ENCODE data around the gene MED16. TPM values are rescaled to one million over a fixed set of nuclear protein-coding genes. Genes with fewer than 3 reads are reported as not detected.

Gene MED16
- total and polyA plus RNA-seq, 7 experiments from 2014 or later: 47.5 to 142 (median 67.6) TPM

Other genes with a start within 250 kb of the MED16 start
- gene RNF126, start 230.0 kb downstream of the MED16 start, total RNA-seq: 100 to 1,000 TPM in 3 of 5 experiments, 10 to 100 TPM in 2; 75.1 to 110 (median 101) TPM
- 10 to 100 TPM; 55.3 to 70.3 TPM for gene RNF126, start 230.0 kb downstream of the MED16 start, polyA plus RNA-seq
- 1 to 10 TPM; 3.1 to 6.4 (median 5.0) TPM for gene FSTL3, start 216.8 kb downstream of the MED16 start, total RNA-seq
- 1 to 10 TPM; 2.7 to 2.8 TPM for gene FSTL3, start 216.8 kb downstream of the MED16 start, polyA plus RNA-seq
- gene PRSS57, start 197.7 kb downstream of the MED16 start, total RNA-seq: 1 to 10 TPM in 1 of 5 experiments, under 1 TPM in 1, not detected in 3; 0.27 to 2.1 TPM
- gene PRSS57, start 197.7 kb downstream of the MED16 start, polyA plus RNA-seq: not detected
- gene PALM, start 184.3 kb downstream of the MED16 start, total RNA-seq: 1 to 10 TPM in 1 of 5 experiments, not detected in 4; 1.0 TPM
- not detected for gene PALM, start 184.3 kb downstream of the MED16 start, polyA plus RNA-seq
- gene MISP, start 142.1 kb downstream of the MED16 start, total RNA-seq: not detected
- not detected for gene MISP, start 142.1 kb downstream of the MED16 start, polyA plus RNA-seq
- gene PTBP1, start 95.7 kb downstream of the MED16 start, total RNA-seq: 100 to 1,000 TPM; 313 to 524 (median 326) TPM
- gene PTBP1, start 95.7 kb downstream of the MED16 start, polyA plus RNA-seq: 100 to 1,000 TPM; 113 to 227 TPM
- not detected for gene PLPPR3, start 71.2 kb downstream of the MED16 start, total RNA-seq
- gene PLPPR3, start 71.2 kb downstream of the MED16 start, polyA plus RNA-seq: not detected
- 1 to 10 TPM in 1 of 5 experiments, under 1 TPM in 1, not detected in 3; 0.64 to 4.1 TPM for gene AZU1, start 65.3 kb downstream of the MED16 start, total RNA-seq
- gene AZU1, start 65.3 kb downstream of the MED16 start, polyA plus RNA-seq: not detected
- gene PRTN3, start 52.2 kb downstream of the MED16 start, total RNA-seq: 1 to 10 TPM in 1 of 5 experiments, not detected in 4; 2.7 TPM
- gene PRTN3, start 52.2 kb downstream of the MED16 start, polyA plus RNA-seq: not detected
- 1 to 10 TPM in 1 of 5 experiments, not detected in 4; 4.9 TPM for gene ELANE, start 40.9 kb downstream of the MED16 start, total RNA-seq
- gene ELANE, start 40.9 kb downstream of the MED16 start, polyA plus RNA-seq: not detected
- gene CFD, start 33.5 kb downstream of the MED16 start, total RNA-seq: 10 to 100 TPM in 2 of 5 experiments, 1 to 10 TPM in 3; 1.3 to 58.0 (median 2.1) TPM
- gene CFD, start 33.5 kb downstream of the MED16 start, polyA plus RNA-seq: 1 to 10 TPM; 4.9 to 8.0 TPM
- gene RNU6-9, start 297 bp upstream of the MED16 start, total RNA-seq: not detected
- not detected for gene RNU6-9, start 297 bp upstream of the MED16 start, polyA plus RNA-seq
- gene R3HDM4, start 20.0 kb upstream of the MED16 start, total RNA-seq: 100 to 1,000 TPM; 123 to 219 (median 184) TPM
- gene R3HDM4, start 20.0 kb upstream of the MED16 start, polyA plus RNA-seq: 100 to 1,000 TPM; 195 to 251 TPM
- 1 to 10 TPM; 1.1 to 3.0 (median 1.7) TPM for gene KISS1R, start 24.1 kb upstream of the MED16 start, total RNA-seq
- under 1 TPM; 0.72 to 0.85 TPM for gene KISS1R, start 24.1 kb upstream of the MED16 start, polyA plus RNA-seq
- 10 to 100 TPM in 3 of 5 experiments, 1 to 10 TPM in 2; 7.1 to 33.1 (median 10.2) TPM for gene ARID3A, start 32.8 kb upstream of the MED16 start, total RNA-seq
- gene ARID3A, start 32.8 kb upstream of the MED16 start, polyA plus RNA-seq: under 1 TPM; 0.57 to 0.95 TPM
- gene WDR18, start 91.2 kb upstream of the MED16 start, total RNA-seq: 10 to 100 TPM; 20.7 to 63.8 (median 48.5) TPM
- gene WDR18, start 91.2 kb upstream of the MED16 start, polyA plus RNA-seq: 10 to 100 TPM; 69.8 to 74.4 TPM
- gene GRIN3B, start 107.2 kb upstream of the MED16 start, total RNA-seq: under 1 TPM in 3 of 5 experiments, not detected in 2; 0.10 to 0.56 (median 0.19) TPM
- gene GRIN3B, start 107.2 kb upstream of the MED16 start, polyA plus RNA-seq: not detected
- gene TMEM259, start 127.9 kb upstream of the MED16 start, total RNA-seq: 100 to 1,000 TPM; 189 to 347 (median 311) TPM
- gene TMEM259, start 127.9 kb upstream of the MED16 start, polyA plus RNA-seq: 10 to 100 TPM; 40.7 to 86.1 TPM
- gene RNU6-2, start 128.3 kb upstream of the MED16 start, total RNA-seq: not detected
- not detected for gene RNU6-2, start 128.3 kb upstream of the MED16 start, polyA plus RNA-seq
- 100 to 1,000 TPM; 234 to 440 (median 240) TPM for gene CNN2, start 133.4 kb upstream of the MED16 start, total RNA-seq
- gene CNN2, start 133.4 kb upstream of the MED16 start, polyA plus RNA-seq: 100 to 1,000 TPM; 401 to 704 TPM
- 100 to 1,000 TPM in 4 of 5 experiments, 10 to 100 TPM in 1; 57.8 to 323 (median 155) TPM for gene ABCA7, start 146.9 kb upstream of the MED16 start, total RNA-seq
- gene ABCA7, start 146.9 kb upstream of the MED16 start, polyA plus RNA-seq: 10 to 100 TPM in 1 of 2 donors, 1 to 10 TPM in 1; 6.6 to 25.5 TPM
- 1,000 to 10,000 TPM in 1 of 5 experiments, 100 to 1,000 TPM in 4; 467 to 1,030 (median 779) TPM for gene ARHGAP45, start 174.0 kb upstream of the MED16 start, total RNA-seq
- 100 to 1,000 TPM; 305 to 880 TPM for gene ARHGAP45, start 174.0 kb upstream of the MED16 start, polyA plus RNA-seq
- gene POLR2E, start 202.2 kb upstream of the MED16 start, total RNA-seq: 100 to 1,000 TPM in 1 of 5 experiments, 10 to 100 TPM in 4; 75.3 to 157 (median 82.1) TPM
- 100 to 1,000 TPM; 136 to 179 TPM for gene POLR2E, start 202.2 kb upstream of the MED16 start, polyA plus RNA-seq
- 100 to 1,000 TPM; 122 to 235 (median 194) TPM for gene GPX4, start 210.8 kb upstream of the MED16 start, total RNA-seq
- 100 to 1,000 TPM; 417 to 522 TPM for gene GPX4, start 210.8 kb upstream of the MED16 start, polyA plus RNA-seq

Data from naive thymus-derived CD4-positive, alpha-beta T cell (primary cell).